Neural cell (in vitro differentiated cells): ENCODE measurements around the gene TMPRSS3.

Source experiments
- CTCF ChIP-seq: fragments of 450-650 bp; IDR thresholded peaks from 2 replicates; pipeline ENCODE4 v1.5.1; 2014; ENCODE audit warnings: antibody characterized with exemption, mild to moderate bottlenecking, moderate library complexity; ENCODE audit not compliant: poor library complexity, severe bottlenecking
- POLR2AphosphoS5 ChIP-seq: IDR thresholded peaks from 2 replicates; pipeline ENCODE4 v1.6.1; 2012
- RAD21 ChIP-seq: fragments of 450-650 bp; conservative IDR thresholded peaks from 2 replicates; pipeline ENCODE4 v1.6.1; 2014; ENCODE audit warnings: antibody characterized with exemption, mild to moderate bottlenecking, moderate library complexity
- TAF1 ChIP-seq: IDR thresholded peaks from 2 replicates; pipeline ENCODE4 v1.6.1; 2012; ENCODE audit warnings: low read depth

GRCh38 chr21:42346441-42346840, 49.4 kb downstream of the TMPRSS3 start:
- TF ChIP-seq RAD21: no peak
- no peak for TF ChIP-seq CTCF
- TF ChIP-seq TAF1: no peak
- no peak for TF ChIP-seq POLR2AphosphoS5
